GM20000 (cell line): ENCODE data around the gene ECHDC3.

Source experiments
- DNase-seq: peaks from one replicate; pipeline ENCODE4 v3.0.0; 2012; ENCODE audit warnings: low spot score
- TF ChIP-seq, protein P1 (sequence below): IDR thresholded peaks from 2 replicates; pipeline ENCODE4 v1.5.1; 2012; ENCODE audit warnings: mild to moderate bottlenecking, control low read depth; ENCODE audit errors: extremely low read depth, missing control alignments

Gene ECHDC3

DNA sequence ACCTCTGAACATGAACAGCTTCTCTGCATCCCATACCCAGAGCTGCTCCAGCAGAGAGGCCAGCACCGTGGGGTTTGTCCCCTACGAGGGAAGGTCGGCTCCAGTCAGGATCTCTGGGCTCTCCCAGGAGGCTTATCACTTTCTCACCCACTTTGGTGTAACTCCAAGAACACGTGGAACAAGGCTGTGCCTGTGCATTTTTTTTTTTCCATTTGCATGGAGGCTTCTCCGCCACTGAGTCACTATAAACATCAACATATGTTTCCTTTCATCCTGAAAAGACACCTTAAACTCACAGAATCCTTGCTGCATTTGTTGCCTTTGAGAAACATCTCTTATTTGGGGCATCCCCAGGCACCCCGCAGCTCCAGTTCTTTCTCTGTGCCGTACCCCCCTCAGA lies 29.4 kb upstream of the ECHDC3 start:
- no peak for DNase-seq
- TF ChIP-seq, protein P1, sequence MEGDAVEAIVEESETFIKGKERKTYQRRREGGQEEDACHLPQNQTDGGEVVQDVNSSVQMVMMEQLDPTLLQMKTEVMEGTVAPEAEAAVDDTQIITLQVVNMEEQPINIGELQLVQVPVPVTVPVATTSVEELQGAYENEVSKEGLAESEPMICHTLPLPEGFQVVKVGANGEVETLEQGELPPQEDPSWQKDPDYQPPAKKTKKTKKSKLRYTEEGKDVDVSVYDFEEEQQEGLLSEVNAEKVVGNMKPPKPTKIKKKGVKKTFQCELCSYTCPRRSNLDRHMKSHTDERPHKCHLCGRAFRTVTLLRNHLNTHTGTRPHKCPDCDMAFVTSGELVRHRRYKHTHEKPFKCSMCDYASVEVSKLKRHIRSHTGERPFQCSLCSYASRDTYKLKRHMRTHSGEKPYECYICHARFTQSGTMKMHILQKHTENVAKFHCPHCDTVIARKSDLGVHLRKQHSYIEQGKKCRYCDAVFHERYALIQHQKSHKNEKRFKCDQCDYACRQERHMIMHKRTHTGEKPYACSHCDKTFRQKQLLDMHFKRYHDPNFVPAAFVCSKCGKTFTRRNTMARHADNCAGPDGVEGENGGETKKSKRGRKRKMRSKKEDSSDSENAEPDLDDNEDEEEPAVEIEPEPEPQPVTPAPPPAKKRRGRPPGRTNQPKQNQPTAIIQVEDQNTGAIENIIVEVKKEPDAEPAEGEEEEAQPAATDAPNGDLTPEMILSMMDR = no peak

DNA sequence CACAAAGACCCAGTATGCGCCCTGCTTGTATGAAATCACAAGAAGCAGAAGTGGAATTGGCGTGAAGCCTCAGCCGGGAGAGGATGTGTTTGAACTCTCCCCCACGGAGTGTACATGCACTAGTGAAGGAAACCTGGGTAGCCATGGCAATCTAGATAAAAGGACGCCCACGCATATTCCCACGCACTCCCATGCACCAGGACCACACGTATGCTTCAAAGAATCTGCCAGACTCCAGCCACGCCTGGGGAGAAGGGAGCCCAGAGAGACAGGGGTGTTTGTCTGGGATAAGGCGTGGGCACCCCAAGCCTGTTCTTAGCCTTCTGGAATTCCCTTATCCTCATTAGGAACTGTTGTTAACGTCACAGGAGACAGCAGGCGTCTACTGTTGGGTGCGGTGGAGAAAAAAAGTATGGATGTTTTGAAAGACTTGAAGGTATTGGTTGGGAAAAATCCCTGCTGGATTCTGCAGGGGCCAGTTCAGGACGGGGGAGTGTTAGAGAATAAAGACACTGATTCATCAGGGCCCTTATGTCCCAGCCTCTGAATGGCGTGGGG lies 28.9 kb upstream of the ECHDC3 start:
- no peak for DNase-seq
- TF ChIP-seq, protein P1 = no peak

DNA sequence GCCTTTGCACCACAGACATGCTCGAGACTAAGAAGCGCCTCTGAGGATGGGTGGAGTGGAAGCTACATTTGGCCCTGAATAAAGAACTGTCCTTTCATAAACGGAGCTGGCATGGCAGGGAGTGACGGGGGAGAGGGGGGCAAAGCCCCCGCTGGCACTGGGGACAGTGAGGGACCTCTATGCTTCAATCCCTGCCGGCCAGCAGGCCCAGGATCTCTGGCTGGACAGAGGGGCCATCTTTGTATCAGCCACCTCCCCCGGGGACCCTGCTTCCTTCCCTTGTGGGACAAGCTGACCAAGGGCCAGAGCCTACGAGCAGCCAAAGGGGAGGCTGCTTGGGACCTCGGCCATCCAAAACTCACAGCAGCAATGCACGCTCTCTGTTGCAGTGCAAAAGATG lies 28.2 kb upstream of the ECHDC3 start:
- TF ChIP-seq, protein P1 = no peak
- no peak for DNase-seq

DNA sequence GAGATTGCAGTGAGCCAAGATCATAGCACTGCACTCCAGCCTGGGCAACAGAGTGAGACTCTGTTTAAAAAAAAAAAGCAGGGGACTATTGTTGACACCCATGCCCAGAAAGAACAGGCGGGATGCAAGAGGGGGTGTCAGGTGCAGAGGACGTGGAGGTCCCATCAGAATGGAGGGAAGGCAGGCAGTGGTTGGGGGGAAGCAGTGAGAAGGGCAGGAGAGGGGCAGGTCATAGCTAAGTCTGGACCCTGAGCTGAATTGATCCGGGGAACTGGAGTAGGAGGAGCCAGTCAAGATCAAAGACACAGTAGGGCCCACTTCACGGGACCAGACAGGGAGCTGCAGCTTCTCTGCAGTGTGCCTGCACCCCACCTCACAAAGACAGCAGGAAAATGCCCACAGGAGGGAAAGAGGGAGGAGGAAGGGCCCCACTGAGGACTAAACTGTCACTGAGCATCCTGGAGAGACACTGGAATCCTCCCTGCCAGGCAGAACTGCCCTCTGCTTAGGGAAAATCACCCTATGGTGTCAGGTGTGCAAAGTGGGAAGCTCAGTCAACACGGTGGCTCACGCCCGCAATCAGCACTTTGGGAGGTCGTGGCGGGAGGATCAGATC lies 27.3 kb upstream of the ECHDC3 start:
- DNase-seq = no peak

DNA sequence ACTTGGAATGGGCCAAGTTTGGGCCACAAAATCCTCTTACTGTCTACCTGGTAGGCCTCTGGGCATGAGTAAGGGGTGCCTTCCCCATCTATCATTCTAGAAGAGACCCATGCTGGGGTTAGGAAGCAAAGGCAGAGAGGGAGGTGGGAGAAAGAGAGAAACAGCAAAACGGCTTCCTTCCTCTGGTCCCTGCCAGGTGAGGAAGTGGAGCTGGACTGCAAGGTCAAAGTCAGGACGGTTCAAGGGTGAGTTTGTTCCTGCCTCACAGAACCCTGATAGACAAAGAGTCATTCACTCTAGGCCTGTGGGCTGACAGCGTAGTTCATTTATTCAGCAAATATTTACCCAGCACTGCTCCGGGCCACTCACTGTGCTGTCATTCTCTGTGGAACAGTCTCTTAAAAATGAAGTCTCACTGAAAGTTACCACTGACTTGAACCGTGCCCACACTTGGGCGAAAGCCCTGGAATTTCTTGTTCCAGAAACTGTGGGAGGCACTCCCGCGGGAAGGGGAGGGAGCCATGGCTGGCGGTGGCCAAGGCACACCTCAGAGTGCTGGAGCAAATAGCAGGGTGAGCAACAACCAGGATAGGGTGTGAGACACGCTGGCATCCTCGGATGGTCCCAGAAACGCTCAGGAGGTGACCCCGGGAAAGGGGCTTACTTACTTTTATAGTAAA lies 26.2 kb upstream of the ECHDC3 start:
- TF ChIP-seq, protein P1 = no peak
- DNase-seq = no peak

More for the DNA sequence above, 27.3 kb upstream of the ECHDC3 start:
- TF ChIP-seq, protein P1 = no peak

DNA sequence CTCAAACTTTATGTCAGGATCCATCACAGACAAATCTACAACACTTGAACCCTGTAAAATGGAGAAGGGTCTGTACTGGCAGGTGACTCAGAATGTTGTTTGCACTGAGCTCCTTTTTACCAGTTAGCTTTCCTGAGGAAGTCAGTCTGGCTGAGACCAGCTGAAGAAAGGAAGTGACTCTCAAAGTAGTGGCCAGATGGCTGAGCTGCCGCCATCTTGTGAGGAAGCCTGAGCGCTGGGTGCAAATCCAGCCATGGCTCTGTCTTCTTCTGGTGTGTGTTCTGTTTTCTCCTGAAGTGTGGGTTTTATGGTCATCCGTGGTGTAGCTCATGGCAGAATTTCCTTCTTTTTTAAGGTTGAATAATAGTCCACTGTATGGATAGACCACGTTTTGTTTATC lies 25.5 kb upstream of the ECHDC3 start:
- DNase-seq = no peak
- TF ChIP-seq, protein P1 = no peak

DNA sequence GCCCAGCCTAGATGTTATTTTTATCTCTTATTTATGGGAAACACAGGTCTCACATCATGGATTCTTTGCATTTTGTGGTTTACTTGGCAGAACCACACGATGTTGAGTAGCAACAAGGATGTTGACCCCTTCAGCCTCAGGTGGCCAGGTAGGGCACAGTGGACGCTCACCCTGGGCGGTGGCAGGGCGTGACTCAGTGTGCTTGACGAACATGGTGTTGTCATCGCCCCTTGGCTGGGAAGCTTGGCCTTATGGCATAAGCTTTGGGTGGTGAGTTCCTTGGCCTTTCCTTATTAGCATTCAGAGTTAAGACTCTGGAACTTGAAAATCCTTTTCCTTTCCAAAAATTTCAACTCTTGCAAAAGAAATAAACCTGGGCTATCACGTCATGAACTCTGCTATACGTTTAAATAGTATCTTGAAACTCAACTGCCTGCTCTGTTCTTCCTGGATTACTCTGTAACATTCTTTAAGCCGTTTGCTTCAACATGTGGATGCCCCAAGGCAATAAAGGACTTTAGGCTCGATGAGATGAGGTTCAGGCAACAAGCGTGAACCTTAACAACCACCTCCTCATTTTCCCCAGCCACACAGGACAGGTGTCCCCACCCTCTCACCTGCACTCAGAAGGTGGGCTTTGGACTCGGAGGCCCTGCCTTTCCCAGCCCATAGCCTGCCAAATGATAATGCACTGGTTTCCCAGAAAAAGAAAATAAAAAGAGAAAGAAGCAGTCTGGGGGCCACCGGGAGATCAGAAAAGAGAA lies 22.5 kb upstream of the ECHDC3 start:
- TF ChIP-seq, protein P1 = no peak
- no peak for DNase-seq
